Loucy (cell line): ENCODE results near the gene ANKFY1.

ENCODE experiments used
- CTCF ChIP-seq: fragments of 200-600 bp; sonication (generic); conservative IDR thresholded peaks from 2 replicates; pipeline ENCODE4 v1.5.1; 2014; ENCODE audit warnings: mild to moderate bottlenecking, antibody characterized with exemption, low read length
- EZH2phosphoT487 ChIP-seq: fragments of 200-600 bp; IDR thresholded peaks from 2 replicates; pipeline ENCODE4 v1.6.1; 2018; ENCODE audit warnings: antibody characterized with exemption, mild to moderate bottlenecking, moderate library complexity, borderline replicate concordance

GRCh38 chr17:4247361-4247970 lies 16.3 kb downstream of the ANKFY1 start:
- TF ChIP-seq CTCF, result 0 out of 2 replicates have a peak, but pooled peaks have one; percentile 11
- TF ChIP-seq EZH2phosphoT487, result no peak
